ENCODE data around the gene OLFM2. TPM values are rescaled to one million over a fixed set of nuclear protein-coding genes. Genes with fewer than 3 reads are reported as not detected.
A peak's percentile ranks its signal among the peaks of the same experiment; 100 is the strongest.

OLFM2 gene
- total and polyA plus RNA-seq, 9 of the 15 experiments (the other 6 are each of a cell fraction or from before 2014, with no cell fraction given) = 0.10 to 0.33 (median 0.23) TPM; not detected in 4

GRCh38 chr19:9945319-9945966 is 9.1 kb upstream of the OLFM2 start (continued):
- TF ChIP-seq, protein P1, sequence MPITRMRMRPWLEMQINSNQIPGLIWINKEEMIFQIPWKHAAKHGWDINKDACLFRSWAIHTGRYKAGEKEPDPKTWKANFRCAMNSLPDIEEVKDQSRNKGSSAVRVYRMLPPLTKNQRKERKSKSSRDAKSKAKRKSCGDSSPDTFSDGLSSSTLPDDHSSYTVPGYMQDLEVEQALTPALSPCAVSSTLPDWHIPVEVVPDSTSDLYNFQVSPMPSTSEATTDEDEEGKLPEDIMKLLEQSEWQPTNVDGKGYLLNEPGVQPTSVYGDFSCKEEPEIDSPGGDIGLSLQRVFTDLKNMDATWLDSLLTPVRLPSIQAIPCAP (CRISPR knock-in tag; IDR thresholded peaks at IDR 0.05; ENCODE audit: borderline replicate concordance) = no peak
- no peak for TF ChIP-seq ETS2 (tag; IDR thresholded peaks at IDR 0.05; ENCODE audit: borderline replicate concordance, poor library complexity, severe bottlenecking)
- TF ChIP-seq HOMEZ (CRISPR knock-in tag; IDR thresholded peaks at IDR 0.05) = no peak
- no peak for TF ChIP-seq RFX7 (CRISPR knock-in tag; IDR thresholded peaks at IDR 0.05)
- TF ChIP-seq, protein P2, sequence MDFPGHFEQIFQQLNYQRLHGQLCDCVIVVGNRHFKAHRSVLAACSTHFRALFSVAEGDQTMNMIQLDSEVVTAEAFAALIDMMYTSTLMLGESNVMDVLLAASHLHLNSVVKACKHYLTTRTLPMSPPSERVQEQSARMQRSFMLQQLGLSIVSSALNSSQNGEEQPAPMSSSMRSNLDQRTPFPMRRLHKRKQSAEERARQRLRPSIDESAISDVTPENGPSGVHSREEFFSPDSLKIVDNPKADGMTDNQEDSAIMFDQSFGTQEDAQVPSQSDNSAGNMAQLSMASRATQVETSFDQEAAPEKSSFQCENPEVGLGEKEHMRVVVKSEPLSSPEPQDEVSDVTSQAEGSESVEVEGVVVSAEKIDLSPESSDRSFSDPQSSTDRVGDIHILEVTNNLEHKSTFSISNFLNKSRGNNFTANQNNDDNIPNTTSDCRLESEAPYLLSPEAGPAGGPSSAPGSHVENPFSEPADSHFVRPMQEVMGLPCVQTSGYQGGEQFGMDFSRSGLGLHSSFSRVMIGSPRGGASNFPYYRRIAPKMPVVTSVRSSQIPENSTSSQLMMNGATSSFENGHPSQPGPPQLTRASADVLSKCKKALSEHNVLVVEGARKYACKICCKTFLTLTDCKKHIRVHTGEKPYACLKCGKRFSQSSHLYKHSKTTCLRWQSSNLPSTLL (IDR thresholded peaks at IDR 0.05) = no peak
- no peak for TF ChIP-seq SRF (CRISPR knock-in tag; IDR thresholded peaks at IDR 0.05)
- TF ChIP-seq MTF1 (CRISPR knock-in tag; IDR thresholded peaks at IDR 0.05; ENCODE audit: borderline replicate concordance) = no peak
- TF ChIP-seq EP300 (IDR thresholded peaks at IDR 0.05; ENCODE audit: low read length) = no peak
- no peak for TF ChIP-seq MYBL2 (IDR thresholded peaks at IDR 0.05; ENCODE audit: low read depth)
- TF ChIP-seq MYBL2 (CRISPR knock-in tag; IDR thresholded peaks at IDR 0.05; ENCODE audit: borderline replicate concordance) = no peak
- TF ChIP-seq YY1 (IDR thresholded peaks at IDR 0.05; ENCODE audit: borderline replicate concordance in 1 of 3, control insufficient read depth in 1 of 3, extremely low read depth in 1 of 3, insufficient read depth in 3 of 3, insufficient read length in 1 of 3, insufficient replicate concordance in 2 of 3, low read depth in 1 of 3, low read length in 2 of 3) = no peak
- TF ChIP-seq ZNF764 (CRISPR knock-in tag; IDR thresholded peaks at IDR 0.05; ENCODE audit: low read depth) = no peak
- TF ChIP-seq RBM14 (IDR thresholded peaks at IDR 0.05; ENCODE audit: borderline replicate concordance, insufficient read depth, low read depth, low read length) = no peak
- 0 out of 2 replicates have a peak, but pooled peaks have one; percentile 18 for TF ChIP-seq JUN (IDR thresholded peaks at IDR 0.05; ENCODE audit: borderline replicate concordance, low read depth, low read length)
- no peak for TF ChIP-seq JUN (CRISPR knock-in tag; IDR thresholded peaks at IDR 0.05; ENCODE audit: borderline replicate concordance)
- TF ChIP-seq, protein P3, sequence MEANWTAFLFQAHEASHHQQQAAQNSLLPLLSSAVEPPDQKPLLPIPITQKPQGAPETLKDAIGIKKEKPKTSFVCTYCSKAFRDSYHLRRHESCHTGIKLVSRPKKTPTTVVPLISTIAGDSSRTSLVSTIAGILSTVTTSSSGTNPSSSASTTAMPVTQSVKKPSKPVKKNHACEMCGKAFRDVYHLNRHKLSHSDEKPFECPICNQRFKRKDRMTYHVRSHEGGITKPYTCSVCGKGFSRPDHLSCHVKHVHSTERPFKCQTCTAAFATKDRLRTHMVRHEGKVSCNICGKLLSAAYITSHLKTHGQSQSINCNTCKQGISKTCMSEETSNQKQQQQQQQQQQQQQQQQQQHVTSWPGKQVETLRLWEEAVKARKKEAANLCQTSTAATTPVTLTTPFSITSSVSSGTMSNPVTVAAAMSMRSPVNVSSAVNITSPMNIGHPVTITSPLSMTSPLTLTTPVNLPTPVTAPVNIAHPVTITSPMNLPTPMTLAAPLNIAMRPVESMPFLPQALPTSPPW (CRISPR knock-in tag; IDR thresholded peaks at IDR 0.05) = peak; percentile 75
- TF ChIP-seq SIRT6 (IDR thresholded peaks at IDR 0.05; ENCODE audit: low read depth, low read length) = no peak
- no peak for TF ChIP-seq E2F5 (CRISPR knock-in tag; IDR thresholded peaks at IDR 0.05)
- TF ChIP-seq ZNF217 (CRISPR knock-in tag; IDR thresholded peaks at IDR 0.05) = no peak
